Activated gamma-delta T cell treated with Interleukin-2 at 50 U/mL for 16 hours (primary cell): ENCODE measurements around the gene GFOD2.
"Not testable (repeated sequence)": the region's sequence is repeated elsewhere in the genome, so short reads cannot be mapped to it uniquely, and the experiment has no call there.

Source experiments
- DNase-seq: peaks from one replicate; pipeline ENCODE4 v3.0.0-alpha.2; 2020

GFOD2 gene, protein sequence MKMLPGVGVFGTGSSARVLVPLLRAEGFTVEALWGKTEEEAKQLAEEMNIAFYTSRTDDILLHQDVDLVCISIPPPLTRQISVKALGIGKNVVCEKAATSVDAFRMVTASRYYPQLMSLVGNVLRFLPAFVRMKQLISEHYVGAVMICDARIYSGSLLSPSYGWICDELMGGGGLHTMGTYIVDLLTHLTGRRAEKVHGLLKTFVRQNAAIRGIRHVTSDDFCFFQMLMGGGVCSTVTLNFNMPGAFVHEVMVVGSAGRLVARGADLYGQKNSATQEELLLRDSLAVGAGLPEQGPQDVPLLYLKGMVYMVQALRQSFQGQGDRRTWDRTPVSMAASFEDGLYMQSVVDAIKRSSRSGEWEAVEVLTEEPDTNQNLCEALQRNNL

DNA sequence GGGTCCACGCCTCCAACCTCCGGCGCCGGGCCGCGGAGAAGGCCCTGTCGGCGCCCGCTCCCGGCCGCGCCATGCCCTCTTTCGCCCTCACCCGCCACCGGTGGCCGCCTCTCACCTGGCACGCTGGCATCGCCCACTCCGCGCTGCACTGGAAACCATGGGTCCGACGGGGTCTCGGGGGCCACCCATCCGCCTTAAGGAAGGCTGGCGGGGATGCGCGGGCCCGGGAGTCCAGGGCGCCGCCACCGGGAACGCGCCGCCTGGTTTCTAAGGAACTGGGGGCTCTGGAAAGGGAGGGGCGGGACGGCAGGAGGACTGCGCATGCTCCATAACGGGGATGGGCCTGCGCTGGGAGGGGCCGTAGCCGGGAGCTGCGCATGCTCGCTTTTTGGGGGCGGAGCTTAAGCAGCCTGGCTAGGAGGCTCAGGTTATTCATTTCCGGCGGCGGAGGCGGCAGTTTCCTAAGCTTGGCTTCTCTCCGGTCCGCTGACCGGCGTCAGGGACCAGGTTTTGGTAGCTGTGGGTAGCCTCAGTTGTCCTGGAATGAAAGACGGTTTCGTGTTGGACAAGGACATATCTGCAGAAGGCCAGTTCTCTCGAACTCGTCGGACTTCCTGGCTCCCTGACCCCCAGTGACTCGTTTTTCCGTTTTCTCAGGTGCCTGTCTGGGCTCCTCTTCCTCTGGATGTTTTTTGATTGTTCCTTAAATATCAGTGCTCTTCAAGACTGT is at the start of gene GFOD2:
TSS of gene GFOD2 (minus strand) at position 269 of the 730 bp plus-strand sequence. CDS start 33,601 bp downstream, outside the sequence.
- DNase-seq, result peak; percentile 99

GRCh38 chr16:67767953-67768352 is 48.8 kb upstream of the GFOD2 start:
- no peak for DNase-seq

DNA sequence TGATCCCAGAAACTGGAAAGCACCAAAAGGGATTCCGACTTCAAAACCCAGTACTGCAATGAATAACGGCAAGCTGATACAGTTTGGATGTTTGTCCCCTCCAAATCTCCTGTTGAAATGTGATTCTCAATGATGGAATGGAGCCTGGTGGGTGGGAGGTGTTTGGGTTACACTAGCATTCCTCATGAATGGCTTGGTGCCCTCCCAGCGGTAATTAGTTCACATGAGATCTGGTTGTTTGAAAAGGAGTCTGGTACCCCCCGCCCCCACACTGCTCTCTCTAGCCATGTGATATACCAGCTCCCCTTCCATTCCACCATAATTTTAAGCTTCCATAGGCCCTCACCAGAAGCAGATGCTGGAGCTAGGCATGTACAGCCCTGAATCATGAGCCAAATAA is 47.2 kb upstream of the GFOD2 start:
- no peak for DNase-seq

GRCh38 chr16:67764158-67764667 is 45.1 kb upstream of the GFOD2 start:
- DNase-seq, result no peak

DNA sequence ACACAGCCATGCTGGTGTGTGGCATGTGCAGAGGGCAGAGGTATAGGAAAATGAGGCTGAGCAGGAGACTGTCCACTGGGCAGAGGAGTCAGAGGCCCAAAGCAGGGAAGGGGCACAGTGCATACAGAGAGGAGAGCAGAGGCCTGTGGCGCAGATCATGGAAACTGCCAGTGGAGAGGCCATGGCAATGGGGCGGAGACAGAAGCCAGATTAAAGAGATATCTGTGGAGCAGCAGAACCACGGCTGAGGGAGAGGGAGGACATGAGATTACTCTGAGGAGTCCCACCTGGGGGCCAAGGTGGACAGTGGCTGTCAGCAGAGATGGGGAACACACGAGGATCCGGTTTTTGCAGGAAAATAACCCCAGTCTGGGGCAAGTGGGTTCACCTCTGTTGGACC is 44.0 kb upstream of the GFOD2 start:
- no peak for DNase-seq

DNA sequence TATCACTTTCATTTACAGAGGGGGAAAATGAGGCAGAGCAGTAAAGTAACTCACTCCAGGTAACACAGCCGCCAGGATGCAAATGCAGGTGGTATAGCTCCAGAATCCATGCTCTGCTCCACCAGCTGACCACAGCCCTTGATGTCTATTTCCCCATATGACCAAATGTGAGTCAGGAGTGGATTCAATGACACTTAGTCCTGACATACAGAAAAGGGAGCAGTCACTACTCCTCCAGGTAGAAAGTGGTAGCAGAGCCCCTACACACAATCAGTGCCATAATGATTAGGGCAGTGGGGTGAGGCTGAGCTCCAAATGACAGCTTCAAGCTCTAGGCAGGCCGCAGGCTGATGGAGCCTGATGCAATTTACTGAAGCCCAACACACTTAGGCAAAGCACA is 43.3 kb upstream of the GFOD2 start:
- no peak for DNase-seq

DNA sequence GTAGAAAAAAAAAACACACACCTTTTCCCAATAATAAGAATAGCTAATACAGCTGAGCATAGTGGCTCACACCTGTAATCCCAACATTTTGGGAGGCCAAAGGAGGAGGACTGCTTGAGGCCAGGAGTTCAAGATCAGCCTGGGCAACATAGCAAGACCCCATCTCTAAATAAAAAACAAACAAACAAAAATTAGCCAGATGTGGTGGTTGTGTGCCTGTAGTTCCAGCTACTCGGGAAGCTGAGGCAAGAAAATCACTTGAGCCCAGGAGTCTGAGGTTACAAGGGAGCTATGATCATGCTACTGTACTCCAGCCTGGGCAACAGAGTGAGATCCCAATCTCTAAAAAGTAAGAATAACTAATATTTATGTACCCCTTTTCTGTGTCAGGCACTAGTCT is 42.8 kb upstream of the GFOD2 start:
- DNase-seq, result no peak

DNA sequence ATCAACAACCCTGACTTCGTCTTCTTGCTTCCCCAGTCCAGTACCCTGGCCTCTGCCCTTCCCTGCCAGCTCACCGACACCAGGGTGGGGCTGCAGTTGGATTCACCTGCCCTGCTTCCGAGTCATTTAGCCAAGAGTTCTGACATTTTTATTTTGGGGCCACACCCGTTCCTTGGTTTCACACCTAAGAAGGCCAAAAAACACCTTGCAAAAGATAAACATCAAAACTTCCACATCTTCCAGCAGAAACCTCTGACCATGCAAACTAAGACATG is 41.8 kb upstream of the GFOD2 start:
- DNase-seq, result no peak

DNA sequence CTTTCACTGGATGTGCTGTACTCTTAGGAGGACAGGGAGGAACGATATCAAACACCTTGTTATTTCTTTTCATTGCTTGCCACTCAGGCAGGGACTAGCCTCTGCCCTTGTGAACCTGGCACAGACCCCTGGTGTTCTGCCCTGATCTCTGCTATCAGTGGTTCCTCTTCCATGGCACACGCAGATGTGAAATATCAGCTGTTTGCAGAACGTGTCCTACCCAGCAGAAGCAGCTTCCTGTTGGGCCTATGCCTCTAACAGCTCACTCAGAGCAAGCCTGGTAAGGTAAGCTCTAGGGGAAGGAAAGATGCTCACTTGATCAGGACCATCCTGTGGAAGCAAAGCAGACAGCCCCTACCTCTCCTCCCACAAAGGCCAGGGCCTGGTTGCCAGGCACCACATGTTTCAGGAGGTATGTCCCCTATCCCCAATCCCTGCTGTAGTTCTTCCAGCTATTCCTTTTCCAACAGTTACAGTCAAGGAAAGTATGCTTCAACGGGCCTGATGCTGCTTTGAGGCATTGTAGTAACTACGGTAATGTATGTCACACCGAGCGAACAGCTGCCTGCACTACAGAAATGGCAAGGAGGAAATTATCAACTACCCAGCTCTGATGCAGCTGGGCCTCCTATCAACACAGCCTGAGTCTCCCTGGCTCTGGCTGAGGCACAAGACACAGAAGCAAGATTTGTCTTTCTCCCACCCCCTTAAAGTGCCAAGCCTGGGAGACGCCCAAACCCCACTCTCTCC is 41.3 kb upstream of the GFOD2 start:
- no peak for DNase-seq

DNA sequence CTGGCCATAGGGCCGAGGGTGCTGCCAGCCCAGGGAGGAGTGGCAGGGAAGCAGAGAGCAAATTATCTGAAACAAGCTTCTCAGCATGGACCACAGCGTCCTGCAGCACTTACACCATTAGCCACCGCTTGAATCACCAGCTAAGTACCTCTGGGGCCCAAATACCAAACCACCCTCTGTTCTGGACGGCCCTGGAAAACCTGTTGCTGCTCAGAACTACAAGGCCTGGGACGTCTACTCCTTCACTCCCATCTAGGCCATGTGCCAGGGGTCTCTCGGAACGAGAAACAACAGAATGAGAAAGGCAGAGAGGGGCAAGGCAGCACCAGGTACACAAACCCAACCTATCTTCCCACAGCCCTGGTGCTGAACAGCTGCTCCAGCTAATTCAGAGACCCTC is 39.9 kb upstream of the GFOD2 start:
- no peak for DNase-seq

DNA sequence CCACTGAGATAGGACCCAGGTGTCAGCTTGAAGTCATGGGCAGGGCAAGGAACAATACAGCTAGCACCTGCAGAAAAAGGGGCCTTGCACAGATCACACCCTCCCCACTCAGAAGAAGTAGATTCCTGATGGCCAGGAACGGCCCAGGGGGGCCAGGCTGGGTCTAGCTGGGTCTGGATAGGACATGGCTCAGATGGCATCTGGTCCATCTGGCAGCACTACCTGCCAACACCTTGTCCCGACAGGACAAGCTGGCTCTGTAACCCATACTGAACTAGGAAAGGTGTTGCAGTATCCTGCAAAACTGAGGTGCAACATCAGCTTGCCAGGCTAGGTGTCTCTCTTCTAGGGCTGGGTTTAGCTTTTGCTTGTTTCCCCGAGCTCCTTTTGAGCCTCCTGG is 38.9 kb upstream of the GFOD2 start:
- no peak for DNase-seq

GRCh38 chr16:67752641-67753040 is 33.5 kb upstream of the GFOD2 start:
- DNase-seq, result no peak

DNA sequence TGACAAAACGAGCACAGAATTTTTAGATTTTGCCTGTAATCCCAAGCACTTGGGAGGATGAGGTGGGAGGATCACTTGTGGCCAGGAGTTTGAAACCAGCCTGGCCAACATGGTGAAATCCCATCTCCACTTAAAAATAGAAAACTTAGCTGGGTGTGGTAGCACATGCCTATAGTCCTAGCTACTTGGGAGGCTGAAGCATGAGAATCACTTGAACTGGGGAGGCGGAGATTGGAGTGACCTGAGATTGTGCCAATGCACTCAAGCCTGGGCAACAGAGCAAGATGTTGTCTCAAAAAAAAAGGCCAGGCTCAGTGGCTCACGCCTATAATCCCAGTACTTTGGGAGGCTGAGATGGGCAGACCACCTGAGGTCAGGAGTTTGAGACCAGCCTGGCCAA is 32.2 kb upstream of the GFOD2 start:
- DNase-seq, result not testable (repeated sequence)

GRCh38 chr16:67750466-67750865 is 31.4 kb upstream of the GFOD2 start:
- DNase-seq, result no peak

GRCh38 chr16:67749436-67750078 is 30.4 kb upstream of the GFOD2 start:
- no peak for DNase-seq

- DNase-seq, result no peak
These were observed 29.7 kb upstream of the GFOD2 start for GRCh38 chr16:67748834-67749233.

DNA sequence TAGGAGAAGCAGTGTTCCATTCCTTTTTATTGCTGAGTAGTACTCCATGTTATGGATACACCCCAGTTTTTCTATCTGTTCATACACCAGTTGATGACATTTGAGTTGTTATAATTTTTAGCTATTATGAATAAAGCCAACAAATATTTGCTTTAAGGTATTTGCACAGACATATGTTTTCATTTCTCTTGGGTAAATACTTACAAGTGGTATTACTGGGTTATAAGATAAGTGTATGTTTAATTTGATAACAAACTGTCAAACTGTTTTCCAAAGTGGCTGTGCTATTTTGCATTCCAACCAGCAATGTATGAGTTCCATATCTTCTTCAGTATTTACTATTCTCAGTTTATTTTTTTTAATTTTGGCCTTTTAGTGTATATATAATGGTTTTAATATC is 27.7 kb upstream of the GFOD2 start:
- DNase-seq, result no peak

GRCh38 chr16:67741118-67741517 is 22.0 kb upstream of the GFOD2 start:
- no peak for DNase-seq

DNA sequence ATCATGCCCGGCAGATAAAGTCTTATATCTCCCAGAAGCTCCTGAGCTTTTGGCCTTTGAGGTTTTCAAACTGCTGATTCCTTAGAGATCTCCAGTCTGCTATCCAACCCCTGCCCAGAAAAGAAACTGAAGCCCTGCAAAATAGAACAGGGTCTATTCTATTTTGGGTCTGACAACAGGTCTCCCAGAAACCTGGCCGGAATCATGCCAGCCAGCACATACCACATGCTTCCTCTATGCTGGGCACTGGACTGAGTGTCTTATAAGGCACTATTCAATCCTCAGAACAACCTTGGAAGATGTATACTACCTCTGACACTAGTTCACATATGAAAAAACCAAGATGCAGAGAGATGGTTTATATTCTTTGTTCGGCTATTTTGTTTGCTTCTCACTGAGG is 21.3 kb upstream of the GFOD2 start:
- DNase-seq, result no peak

- no peak for DNase-seq
These were observed 17.7 kb upstream of the GFOD2 start for GRCh38 chr16:67736858-67737257.

DNA sequence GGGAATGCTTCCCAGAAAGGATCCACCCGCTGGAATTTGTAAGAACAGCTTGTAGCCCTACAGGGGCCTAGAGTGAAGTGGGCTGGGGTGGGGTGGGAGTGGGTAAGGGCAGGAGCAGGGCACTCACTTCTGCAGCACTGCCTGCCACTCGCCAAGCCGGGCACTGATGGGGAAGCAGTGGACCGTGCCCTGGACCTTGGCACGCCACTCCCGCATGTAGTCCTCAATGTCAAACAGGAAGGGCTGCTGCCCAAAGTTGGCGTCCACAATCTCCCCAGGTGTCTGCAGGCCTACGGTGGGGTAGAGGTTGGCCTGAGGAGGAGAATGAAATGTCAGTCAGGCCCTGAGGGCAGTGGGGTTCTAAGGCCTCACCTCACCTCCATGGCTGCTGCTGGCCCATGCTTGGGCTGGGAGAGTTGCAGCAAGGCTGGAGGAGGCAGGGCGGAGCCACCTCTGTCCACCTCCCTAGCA is 15.7 kb upstream of the GFOD2 start:
- no peak for DNase-seq

DNA sequence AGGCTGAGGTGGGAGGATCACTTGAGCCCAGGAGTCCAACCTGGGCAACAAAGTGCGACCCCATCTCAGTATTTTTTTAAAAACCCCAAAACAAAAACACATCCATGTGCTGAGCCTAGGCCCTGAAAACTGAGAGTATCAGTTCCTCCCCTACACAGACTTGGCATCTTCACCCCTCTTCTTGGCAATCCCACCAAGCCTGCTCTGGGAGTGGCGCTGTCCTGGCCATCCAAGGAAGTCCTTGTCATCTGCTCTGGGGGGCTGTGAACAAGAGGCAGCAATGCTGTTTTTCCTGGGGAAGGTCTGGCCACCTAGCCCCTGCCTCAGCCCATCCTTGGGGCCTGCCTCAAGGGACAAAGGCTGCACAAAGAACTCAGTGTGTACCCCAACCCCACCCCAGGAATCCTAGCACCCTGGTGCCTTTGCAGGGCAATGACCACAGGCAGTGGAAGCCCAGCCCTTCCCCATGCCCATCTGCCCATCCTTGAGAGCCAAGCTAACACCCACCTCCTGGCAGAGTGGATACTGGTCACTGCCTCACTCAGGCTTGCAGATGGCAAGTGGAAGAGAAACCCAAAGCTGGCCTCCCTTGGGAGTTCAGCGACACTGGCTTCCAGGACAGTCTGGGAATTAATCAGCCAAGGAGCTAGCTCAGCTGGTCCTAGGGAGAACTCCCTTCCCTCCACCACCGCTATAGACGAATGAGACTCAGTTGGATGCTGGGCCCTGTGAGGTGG is 14.8 kb upstream of the GFOD2 start:
- no peak for DNase-seq

- no peak for DNase-seq
These were observed 12.6 kb upstream of the GFOD2 start for GRCh38 chr16:67731753-67732095.
